OCI-LY7 (cell line): ENCODE measurements around the gene C9orf40.

Source experiments
- EZH2phosphoT487 ChIP-seq: fragments of 200-600 bp; sonication (generic); IDR thresholded peaks from 2 replicates; pipeline ENCODE4 v1.6.1; 2018; ENCODE audit warnings: low read depth, borderline replicate concordance, mild to moderate bottlenecking, mixed run types, antibody characterized with exemption, low read length, moderate library complexity, mixed read lengths
- TF ChIP-seq, protein P1 (sequence below): fragments of 200-600 bp; sonication (generic); conservative IDR thresholded peaks from 2 replicates; pipeline ENCODE4 v1.5.1; 2014; ENCODE audit warnings: mild to moderate bottlenecking, antibody characterized with exemption, low read length, moderate library complexity, mixed read lengths

DNA sequence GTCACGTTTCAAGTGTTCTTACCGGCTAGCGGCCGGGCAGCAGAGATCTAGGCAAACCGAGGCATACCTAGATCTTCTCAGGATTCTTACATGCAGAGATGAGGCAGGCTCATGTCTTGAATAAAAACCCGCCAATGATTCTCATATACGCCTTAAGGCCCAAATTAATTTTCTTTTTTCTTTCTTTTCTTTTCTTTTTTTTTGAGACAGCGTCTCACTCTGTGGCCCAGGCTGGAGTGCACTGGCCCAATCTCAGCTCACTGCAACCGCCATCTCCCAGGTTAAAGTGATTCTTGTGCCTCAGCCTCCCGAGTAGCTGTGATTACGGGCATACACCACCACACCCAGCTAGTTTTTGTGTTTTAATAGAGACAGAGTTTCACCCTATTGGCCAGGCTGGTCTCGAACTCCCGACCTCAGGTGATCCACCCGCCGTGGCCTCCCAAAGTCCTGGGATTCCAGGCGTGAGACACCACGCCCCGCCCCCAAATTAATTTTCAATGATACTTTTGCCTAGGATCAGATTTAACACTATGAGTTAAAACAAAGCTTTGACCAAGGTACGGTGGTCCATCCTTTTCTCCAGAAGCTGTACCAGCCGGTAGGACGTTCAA lies 1.5 kb downstream of the C9orf40 start:
- TF ChIP-seq, protein P1, sequence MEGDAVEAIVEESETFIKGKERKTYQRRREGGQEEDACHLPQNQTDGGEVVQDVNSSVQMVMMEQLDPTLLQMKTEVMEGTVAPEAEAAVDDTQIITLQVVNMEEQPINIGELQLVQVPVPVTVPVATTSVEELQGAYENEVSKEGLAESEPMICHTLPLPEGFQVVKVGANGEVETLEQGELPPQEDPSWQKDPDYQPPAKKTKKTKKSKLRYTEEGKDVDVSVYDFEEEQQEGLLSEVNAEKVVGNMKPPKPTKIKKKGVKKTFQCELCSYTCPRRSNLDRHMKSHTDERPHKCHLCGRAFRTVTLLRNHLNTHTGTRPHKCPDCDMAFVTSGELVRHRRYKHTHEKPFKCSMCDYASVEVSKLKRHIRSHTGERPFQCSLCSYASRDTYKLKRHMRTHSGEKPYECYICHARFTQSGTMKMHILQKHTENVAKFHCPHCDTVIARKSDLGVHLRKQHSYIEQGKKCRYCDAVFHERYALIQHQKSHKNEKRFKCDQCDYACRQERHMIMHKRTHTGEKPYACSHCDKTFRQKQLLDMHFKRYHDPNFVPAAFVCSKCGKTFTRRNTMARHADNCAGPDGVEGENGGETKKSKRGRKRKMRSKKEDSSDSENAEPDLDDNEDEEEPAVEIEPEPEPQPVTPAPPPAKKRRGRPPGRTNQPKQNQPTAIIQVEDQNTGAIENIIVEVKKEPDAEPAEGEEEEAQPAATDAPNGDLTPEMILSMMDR = no peak
- no peak for TF ChIP-seq EZH2phosphoT487
